Measurements from ENCODE around the gene CIZ1. TPM values are rescaled to one million over a fixed set of nuclear protein-coding genes. Genes with fewer than 3 reads are reported as not detected.

Gene CIZ1
- polyA plus RNA-seq, 5 donors, result 120 to 157 (median 155) TPM

GRCh38 chr9:128163027-128163515 is 28.3 kb downstream of the CIZ1 start:
- no peak for DNase-seq

- DNase-seq, result no peak
Measured at GRCh38 chr9:128162215-128163026, 29.0 kb downstream of the CIZ1 start.

DNA sequence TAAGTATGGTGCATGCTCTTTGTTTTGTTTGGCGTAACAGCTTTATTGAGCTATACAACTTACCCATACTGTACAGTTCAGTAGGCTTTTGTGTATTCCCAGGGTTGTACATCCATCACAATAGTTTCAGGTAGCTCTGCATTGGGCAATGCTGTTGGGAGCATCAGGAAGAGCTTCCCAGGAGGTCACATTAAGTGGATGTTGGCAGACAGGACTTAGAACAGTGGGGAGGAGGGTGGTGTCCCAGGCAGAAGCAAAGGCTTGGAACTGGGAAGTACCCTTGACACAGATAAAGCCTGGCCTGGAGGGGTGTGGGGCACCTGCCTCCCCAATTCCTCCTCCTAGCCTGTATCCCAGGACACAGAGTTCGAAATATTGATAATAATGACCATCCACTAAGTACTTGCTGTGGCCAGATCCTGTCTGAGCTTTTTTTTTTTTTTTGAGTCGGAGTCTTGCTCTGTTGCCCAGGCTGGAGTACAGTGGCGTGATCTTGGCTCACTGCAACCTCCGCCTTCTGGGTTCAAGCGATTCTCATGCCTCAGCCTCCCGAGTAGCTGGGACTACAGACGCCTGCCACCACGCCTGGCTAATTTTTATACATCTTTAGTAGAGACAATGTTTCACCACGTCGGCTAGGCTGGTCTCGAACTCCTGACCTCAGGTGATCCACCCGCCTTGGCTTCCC is 30.0 kb downstream of the CIZ1 start:
- no peak for DNase-seq

DNA sequence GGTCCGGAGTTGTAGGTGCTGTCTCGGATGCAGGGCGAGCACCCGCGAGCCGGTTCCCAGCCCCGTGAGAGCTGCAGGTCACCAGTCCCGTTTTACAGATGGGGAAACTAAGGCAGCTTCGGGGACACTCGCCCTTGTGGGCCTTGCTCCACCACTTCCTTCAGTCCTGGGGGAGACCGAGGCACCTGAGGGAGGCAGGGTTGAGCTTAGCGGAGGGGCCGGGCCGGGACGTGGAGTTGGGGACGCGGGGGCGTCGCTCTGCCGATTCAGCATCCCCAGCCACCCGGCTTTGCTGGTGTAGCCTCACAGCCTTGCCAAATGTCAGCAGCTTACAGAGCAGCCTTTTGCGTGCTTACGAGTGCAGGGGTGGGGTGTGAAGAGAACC is 30.8 kb downstream of the CIZ1 start:
- DNase-seq, result no peak

DNA sequence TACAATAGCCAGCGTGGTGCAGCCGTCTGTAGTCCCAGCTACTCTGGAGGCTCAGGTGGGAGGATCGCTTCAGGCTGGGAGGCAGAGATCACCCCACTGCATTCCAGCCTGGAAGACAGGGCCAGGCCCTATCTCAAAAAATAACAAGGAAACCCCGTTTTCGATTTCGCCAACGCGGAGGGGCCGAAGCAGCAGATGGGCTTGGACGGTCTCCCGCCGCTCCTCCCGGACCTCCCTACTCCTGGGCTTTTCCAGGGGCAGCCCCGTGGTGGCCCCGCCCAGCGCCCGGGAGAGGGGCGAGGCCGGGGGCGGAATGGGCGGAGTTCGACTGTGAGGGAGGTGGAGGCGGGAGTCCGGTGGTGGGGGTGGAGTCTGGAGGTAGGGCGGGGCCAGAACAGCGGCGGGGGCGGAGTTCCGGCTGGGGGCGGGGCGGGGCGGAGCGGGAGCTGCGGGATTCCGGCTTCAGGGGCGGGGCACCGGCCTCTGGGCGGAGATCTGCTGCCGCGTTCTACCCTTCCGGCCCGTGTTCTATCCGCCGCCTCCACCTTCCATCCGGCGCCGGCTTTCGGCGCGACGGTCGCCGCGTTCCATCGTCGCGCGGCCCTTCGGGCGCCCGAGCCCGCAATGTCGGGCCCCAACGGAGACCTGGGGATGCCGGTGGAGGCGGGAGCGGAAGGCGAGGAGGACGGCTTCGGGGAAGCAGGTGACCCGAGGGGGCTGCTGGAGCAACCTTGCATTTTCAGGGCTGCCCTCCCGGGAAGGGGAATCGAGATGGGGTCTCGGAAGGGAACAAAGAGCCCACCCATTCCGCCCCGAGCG is 31.4 kb downstream of the CIZ1 start, which contains the start of gene BBLN:
TSS of gene BBLN (plus strand) at position 482 of the 819 bp plus-strand sequence. CDS start at position 625, 143 bp downstream.
- DNase-seq, result peak; percentile 93

DNA sequence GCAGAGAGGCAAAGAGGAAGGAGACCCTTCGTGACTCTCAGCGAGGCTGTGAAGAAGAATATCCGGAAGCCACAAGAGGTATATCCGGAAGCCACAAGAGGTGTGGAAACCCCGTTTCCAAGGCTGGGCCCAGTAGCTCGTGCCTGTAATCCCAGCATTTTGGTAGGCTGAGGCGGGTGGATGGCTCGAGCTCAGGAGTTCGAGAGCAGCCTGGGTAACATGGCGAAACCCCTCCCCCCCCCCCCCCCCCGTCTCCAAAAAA is 31.9 kb downstream of the CIZ1 start:
- no peak for DNase-seq

DNA sequence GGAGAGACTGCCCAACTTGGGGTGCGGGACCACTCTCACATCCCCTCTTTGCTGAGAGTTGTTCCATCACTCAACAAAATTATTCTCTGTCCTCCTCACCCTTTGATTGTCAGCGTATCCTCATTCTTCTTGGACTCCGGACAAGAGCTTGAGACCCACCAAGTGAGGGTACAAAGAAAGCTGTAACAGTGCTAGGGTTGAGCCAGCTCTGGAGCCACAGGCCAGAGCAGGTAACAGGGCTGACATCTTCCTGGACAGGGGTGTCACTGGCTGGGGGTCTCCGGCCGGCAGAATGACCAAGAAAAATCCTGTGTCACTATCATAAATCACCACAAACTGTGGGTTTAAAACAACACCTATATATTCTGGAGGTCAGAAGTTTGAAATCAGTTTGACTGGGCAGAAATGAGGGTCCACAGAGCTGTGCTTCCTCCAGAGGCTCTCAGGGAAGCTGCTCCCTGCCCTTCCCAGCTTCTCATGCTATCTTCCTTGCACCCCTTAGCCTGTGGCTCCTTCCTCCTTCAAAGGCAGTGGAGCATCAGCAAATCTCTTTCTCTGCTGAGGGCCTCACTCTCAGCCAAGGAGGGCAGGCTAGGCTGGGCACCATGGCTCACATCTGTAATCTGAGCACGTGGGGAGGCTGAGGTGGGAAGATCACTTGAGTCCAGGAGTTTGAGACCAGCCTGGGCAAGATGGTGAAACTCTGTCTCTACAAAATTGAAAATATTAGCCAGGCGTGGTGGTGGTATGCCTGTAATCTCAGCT is 35.5 kb downstream of the CIZ1 start:
- DNase-seq, result no peak

- DNase-seq, result no peak
Measured at GRCh38 chr9:128153947-128154695, 37.3 kb downstream of the CIZ1 start.

DNA sequence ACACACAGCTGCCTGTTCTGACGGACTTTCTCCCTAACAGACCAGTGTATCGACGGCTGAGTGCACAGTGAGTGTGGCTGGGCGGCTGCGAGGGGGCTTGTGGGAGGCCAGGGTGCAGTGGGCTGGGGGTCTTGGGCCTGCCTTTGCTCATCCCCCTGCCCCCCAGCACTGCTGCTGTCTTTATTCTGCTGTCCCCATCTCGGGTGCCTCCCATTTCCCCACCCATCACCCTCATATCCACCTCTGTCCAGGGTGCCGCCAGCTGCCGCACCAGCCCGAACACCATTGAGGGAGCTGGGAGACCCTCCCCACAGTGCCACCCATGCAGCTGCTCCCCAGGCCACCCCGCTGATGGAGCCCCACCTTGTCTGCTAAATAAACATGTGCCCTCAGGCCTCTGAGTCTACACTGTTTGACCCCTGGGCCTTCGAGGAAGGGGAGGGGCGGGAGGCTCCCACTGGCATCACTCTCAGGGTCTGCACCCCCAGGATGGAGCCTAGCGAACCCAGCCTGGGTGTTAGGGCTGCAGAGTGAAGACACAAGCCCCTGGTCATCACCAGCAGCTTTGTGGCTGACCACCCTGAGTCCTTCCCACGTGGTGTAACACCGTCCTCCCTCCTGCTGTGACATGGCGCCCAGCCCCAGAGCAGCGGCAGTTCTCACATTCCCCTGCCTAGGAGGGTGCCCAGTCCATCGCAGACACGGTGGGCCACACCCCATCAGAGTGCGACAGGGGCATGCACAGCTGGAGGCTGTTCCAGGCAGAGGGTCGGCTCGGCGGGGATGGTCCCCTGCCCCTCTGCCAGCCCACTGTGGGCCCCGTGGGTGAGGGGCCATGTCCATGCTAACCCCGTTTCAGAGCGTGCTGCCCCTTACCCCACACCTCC is 38.1 kb downstream of the CIZ1 start:
- no peak for DNase-seq

GRCh38 chr9:128152133-128153059 is 39.0 kb downstream of the CIZ1 start:
- DNase-seq, result no peak

GRCh38 chr9:128151309-128152132 is 39.9 kb downstream of the CIZ1 start:
- DNase-seq, result no peak

GRCh38 chr9:128150594-128151308 is 40.6 kb downstream of the CIZ1 start:
- DNase-seq, result no peak

GRCh38 chr9:128149951-128150593 is 41.3 kb downstream of the CIZ1 start:
- no peak for DNase-seq

DNA sequence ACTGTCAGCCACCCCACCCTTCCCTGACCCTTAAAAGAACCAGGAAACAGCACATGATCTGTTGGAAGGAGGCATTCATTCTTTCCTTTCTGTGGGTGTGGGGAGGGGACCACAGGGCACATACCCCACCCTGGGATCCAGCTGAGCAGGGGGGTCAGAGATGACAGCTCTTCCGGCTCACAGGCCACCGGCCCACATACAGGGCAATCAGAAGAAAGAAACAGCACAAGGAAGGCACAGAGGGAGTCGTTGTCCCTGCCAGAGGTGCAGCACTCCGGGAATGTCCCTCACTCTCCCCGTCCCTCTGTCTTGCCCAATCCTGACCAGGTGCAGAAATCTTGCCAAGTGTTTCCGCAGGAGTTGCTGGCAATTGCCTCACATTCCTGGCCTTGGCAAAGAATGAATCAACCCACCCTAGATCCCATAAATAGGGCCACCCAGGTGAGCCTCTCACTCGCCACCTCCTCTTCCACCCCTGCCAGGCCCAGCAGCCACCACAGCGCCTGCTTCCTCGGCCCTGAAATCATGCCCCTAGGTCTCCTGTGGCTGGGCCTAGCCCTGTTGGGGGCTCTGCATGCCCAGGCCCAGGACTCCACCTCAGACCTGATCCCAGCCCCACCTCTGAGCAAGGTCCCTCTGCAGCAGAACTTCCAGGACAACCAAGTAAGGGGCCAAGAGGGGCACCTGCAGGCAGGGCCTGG is 42.2 kb downstream of the CIZ1 start, which contains the start of gene LCN2:
TSS of gene LCN2 (plus strand) at position 453 of the 701 bp plus-strand sequence. CDS start at position 526, 73 bp downstream.
- DNase-seq, result peak in 1 of 2 donors; percentile 31

DNA sequence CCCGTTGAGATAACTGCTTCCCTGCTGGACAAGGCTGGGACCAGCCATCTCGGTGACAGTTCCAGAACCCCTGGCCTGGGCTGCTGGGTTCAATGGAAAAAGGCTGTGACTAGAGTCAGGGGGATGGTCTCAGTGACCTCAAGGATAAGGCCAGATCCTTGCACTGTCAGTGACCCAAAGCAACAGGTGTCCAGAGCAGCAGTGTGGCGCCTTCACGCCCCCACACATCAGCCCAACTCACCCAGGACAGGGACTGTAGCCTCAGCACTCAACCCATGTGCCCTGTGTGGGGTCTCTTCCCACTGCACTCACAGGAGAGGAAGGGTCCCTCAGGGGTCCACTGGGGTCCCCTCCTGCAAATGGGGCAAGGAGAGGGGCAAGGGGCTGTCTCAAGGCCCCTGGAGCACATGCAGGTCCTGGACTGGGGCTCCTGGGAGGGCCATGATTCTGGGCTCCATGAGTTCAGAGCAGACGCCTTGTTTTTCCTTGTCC is 42.8 kb downstream of the CIZ1 start:
- no peak for DNase-seq

Measured in right lung (tissue), 5 donors.